BLaER1 (cell line): Measurements from ENCODE around the gene GFY.
A peak's percentile ranks its signal among the peaks of the same experiment; 100 is the strongest.

Experiments used
- H3K27ac ChIP-seq: shearing (Covaris generic); formaldehyde crosslinking; 2 replicates; pipeline ENCODE4 v1.8.1; 2022
- H3K27me3 ChIP-seq: shearing (Covaris generic); formaldehyde crosslinking; 2 replicates; pipeline ENCODE4 v1.8.1; 2022
- H3K36me3 ChIP-seq: shearing (Covaris generic); formaldehyde crosslinking; 2 replicates; pipeline ENCODE4 v1.8.1; 2022
- H3K4me1 ChIP-seq: shearing (Covaris generic); formaldehyde crosslinking; 2 replicates; pipeline ENCODE4 v1.8.1; 2022
- H3K4me2 ChIP-seq: shearing (Covaris generic); formaldehyde crosslinking; 2 replicates; pipeline ENCODE4 v1.8.1; 2022
- H3K4me3 ChIP-seq: shearing (Covaris generic); formaldehyde crosslinking; 2 replicates; pipeline ENCODE4 v1.8.1; 2022
- H3K9ac ChIP-seq: shearing (Covaris generic); formaldehyde crosslinking; 2 replicates; pipeline ENCODE4 v1.8.1; 2022
- H3K9me3 ChIP-seq: shearing (Covaris generic); formaldehyde crosslinking; 2 replicates; pipeline ENCODE4 v1.8.1; 2022
- H4K20me1 ChIP-seq: shearing (Covaris generic); formaldehyde crosslinking; 2 replicates; pipeline ENCODE4 v1.8.1; 2022
- Cebpa-rat ChIP-seq: shearing (Covaris generic); IDR thresholded peaks from 2 replicates; pipeline ENCODE4 v1.8.1; 2022

The GFY gene

DNA sequence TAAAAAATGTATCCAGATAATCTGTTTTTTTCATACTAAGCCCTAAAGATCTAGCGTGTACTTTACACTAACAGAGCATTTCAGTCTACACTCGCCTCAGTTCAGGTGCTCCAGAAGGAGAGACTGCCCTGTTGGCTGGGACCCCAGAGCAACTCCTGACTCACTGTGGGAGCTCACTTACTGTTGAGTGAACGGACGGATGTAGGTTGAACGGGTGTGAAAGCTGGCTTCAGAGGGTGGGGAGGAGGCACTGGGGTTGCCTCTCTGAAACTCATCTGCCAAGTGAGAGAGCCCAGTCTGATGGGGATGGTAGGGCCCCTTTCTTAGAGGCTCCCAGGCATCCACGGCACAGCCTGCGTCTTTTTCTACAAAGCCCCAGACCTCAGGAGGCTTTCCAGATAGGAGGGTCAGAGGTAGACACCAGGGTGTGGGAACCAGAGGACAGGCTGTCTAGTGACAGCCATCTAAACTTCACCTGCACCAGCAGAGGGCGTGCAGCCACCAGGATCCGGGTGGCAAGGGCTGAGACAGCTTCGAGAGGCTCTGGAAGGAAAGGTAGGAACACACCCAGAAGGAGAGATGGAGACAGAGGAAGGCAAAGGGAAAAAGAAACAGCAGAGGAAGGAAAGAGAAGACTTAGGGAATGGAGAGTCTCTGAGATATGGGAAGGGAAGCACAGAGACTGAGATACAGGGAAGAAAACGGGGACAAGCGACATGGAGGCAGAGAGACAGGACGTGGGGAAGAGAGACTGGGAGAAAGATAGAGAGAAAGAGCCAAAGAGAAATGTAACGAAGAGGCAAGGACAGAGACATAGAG lies 33.4 kb upstream of the GFY start:
- H3K9ac ChIP-seq = no peak overlapping the region
- H3K4me1 ChIP-seq = peaks cover 71% of the 10 kb centered on the region
- peak overlapping the region; percentile 44 for H3K4me2 ChIP-seq
- no peak overlapping the region for H3K27ac ChIP-seq
- H3K27me3 ChIP-seq = peaks cover 5% of the 10 kb centered on the region; the same call in 1 of the 2 replicates
- no peaks in the 10 kb centered on the region for H3K36me3 ChIP-seq
- H3K4me3 ChIP-seq = no peak overlapping the region
- H4K20me1 ChIP-seq = no peaks in the 10 kb centered on the region
- no peaks in the 10 kb centered on the region for H3K9me3 ChIP-seq
- TF ChIP-seq Cebpa-rat = no peak

DNA sequence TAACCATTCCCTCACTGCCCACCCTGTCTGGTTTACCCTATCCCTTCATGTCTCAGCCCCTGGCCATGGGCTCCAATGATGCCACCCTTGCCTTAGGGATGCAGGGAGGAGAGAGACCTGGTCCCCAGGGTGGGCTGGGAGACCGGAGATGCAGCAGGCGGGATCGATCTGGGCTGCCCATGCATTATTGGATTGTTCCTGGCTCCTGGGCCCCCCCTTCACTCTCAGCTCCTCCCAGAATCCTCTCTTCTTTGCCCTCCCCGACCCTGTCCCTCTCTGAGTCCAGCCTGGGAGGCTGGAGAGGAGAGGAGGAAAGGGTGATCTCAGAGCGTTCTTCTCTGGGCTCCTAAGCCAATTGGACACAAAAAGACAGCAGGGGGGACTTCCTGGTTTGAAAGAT lies 31.3 kb upstream of the GFY start:
- no peak overlapping the region for H3K4me3 ChIP-seq

DNA sequence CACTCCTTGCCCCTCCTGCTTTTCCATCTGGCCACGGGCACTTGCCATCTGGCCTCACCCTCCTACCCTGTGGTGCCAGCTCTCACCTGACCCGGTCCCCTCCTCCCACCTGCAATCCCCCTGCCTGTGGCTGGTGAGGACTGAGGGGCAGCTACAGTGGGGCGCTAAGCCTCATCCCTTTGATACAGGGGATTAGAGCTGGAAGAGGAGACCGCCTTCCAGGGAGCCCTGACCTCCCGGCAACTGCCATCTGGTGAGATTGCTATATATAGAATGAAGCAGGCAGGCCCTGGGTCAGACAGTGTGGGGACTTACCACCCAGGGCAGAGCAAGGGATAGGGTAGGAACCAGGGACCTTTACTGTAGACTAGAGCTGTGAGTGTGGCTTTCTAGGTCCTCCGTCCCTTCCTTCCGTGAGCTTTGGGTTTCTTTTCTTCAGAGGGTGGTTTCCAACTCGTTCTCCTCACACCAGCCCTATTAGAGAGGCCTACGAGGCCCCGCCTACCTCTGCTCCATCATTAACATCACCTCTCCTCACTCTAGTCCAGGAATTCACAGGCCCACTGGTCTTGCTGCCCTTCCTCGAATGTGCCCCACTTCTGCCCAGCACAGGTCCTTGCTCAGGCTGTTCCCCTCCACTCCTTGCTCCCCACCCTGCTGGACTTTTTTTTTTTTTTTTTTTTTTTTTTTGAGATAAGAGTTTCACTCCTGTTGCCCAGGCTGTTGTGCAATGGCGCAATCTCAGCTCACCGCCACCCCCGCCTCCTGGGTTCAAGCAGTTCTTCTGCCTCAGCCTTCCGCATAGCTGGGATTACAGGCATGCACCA lies 29.4 kb upstream of the GFY start:
- no peak for TF ChIP-seq Cebpa-rat
- H3K4me2 ChIP-seq = no peak overlapping the region
- no peak overlapping the region for H3K4me3 ChIP-seq
- H4K20me1 ChIP-seq = no peaks in the 10 kb centered on the region
- H3K27me3 ChIP-seq = peaks cover 5% of the 10 kb centered on the region; the same call in 1 of the 2 replicates
- H3K9ac ChIP-seq = no peak overlapping the region
- peaks cover 68% of the 10 kb centered on the region for H3K4me1 ChIP-seq
- no peaks in the 10 kb centered on the region for H3K9me3 ChIP-seq
- H3K36me3 ChIP-seq = no peaks in the 10 kb centered on the region
- no peak overlapping the region for H3K27ac ChIP-seq

More for the DNA sequence above, 31.3 kb upstream of the GFY start:
- Histone ChIP-seq H3K4me1 (peaks cover 72% of the 10 kb centered on the region), H3K27me3 (peaks cover 5% of the 10 kb centered on the region; the same call in 1 of the 2 replicates), H3K9ac (no peak overlapping the region), H3K9me3 (no peaks in the 10 kb centered on the region), H3K36me3 (no peaks in the 10 kb centered on the region), H3K27ac (no peak overlapping the region), H3K4me2 (peak overlapping the region; percentile 32; the same call in 1 of the 2 replicates), H4K20me1 (no peaks in the 10 kb centered on the region)
- TF ChIP-seq Cebpa-rat = no peak

DNA sequence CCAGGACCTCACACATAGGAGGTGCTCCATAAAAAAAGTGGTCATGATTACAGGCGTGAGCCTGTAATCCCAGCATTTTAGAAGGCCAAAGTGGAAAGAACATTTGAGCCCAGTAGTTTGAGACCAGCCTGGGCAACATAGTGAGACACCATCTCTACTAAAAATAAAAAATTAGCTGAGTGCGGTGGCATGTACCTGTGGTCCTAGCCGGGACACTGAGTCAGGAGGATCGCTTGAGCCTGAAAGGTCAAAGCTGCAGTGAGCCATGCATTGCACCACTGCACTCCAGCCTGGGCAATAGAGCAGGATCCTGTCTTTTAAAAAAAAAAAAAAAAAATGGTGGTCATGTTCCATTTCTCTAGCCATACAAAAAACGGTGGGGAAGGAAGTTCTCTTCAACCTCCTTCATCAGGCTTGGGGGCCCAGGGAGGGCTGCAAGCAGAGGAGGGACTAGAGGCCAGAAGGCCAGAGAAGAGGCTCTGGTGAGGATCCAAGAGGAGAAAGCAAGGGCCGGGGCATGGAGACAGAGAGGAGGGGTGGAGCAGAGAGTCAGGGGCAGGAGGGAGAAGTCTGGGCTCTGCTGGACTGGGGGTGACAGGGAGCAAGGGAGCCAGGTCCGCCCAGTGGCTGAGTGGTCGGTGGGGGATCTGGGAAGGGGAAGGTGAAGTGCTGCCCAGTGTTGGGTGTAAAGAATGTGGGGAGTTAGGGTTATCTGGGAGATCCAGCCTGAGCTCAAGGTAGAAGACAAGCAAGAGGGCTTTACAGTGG lies 28.3 kb upstream of the GFY start:
- Histone ChIP-seq H3K27ac (no peak overlapping the region), H3K9me3 (no peaks in the 10 kb centered on the region), H3K4me1 (peaks cover 57% of the 10 kb centered on the region), H3K36me3 (no peaks in the 10 kb centered on the region), H3K27me3 (peaks cover 5% of the 10 kb centered on the region; the same call in 1 of the 2 replicates), H3K9ac (no peak overlapping the region), H4K20me1 (no peaks in the 10 kb centered on the region), H3K4me3 (no peak overlapping the region), H3K4me2 (peak overlapping the region; percentile 58)
- TF ChIP-seq Cebpa-rat = no peak

DNA sequence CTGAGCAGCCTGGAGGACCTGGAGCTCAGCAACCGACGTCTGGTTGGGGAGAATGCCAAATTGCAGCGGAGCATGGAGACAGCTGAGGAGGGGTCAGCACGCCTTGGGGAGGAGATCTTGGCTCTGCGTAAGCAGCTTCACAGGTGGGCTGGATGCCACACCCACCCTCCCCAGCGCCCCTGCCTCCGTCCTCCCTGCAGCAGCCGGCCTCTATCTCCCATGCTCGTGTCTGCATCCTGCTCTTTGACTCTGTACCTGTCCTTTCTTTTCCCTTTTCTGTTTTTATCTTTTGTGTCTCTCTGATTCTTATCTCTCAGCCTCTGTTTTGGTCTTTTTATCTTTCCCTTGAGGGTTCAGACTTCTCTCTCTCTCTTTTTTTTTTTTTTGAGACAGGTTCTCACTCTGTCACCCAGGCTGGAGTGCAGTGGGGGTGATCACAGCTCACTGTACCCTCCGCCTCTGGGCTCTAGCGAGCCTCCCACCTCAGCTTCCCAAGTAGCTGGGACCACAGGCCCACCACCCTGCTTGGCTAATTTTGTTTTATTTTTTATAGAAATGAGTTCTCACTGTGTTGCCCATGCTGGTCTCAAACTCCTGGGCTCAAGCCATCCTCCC lies 27.1 kb upstream of the GFY start:
- no peaks in the 10 kb centered on the region for H3K36me3 ChIP-seq
- H3K4me3 ChIP-seq = no peak overlapping the region
- no peaks in the 10 kb centered on the region for H3K9me3 ChIP-seq
- H3K9ac ChIP-seq = peak overlapping the region; percentile 15; the same call in 1 of the 2 replicates
- H3K27ac ChIP-seq = 0 out of 2 replicates have a peak overlapping the region, but pooled peaks have one; percentile 38
- H3K27me3 ChIP-seq = no peaks in the 10 kb centered on the region
- no peak for TF ChIP-seq Cebpa-rat
- H3K4me1 ChIP-seq = peaks cover 59% of the 10 kb centered on the region
- no peaks in the 10 kb centered on the region for H4K20me1 ChIP-seq
- H3K4me2 ChIP-seq = peak overlapping the region; percentile 58

GRCh38 chr19:49398931-49399330 lies 26.3 kb upstream of the GFY start:
- H3K4me2 ChIP-seq = peak overlapping the region; percentile 58
- no peaks in the 10 kb centered on the region for H3K36me3 ChIP-seq

GRCh38 chr19:49400029-49400428 lies 25.2 kb upstream of the GFY start:
- H3K36me3 ChIP-seq = no peaks in the 10 kb centered on the region
- no peak overlapping the region for H3K27ac ChIP-seq
- no peak overlapping the region for H3K4me3 ChIP-seq
- no peak overlapping the region for H3K4me2 ChIP-seq
- no peaks in the 10 kb centered on the region for H4K20me1 ChIP-seq
- no peaks in the 10 kb centered on the region for H3K27me3 ChIP-seq
- H3K9me3 ChIP-seq = no peaks in the 10 kb centered on the region
- peaks cover 69% of the 10 kb centered on the region for H3K4me1 ChIP-seq
- no peak overlapping the region for H3K9ac ChIP-seq
- TF ChIP-seq Cebpa-rat = no peak

More at GRCh38 chr19:49398931-49399330, 26.3 kb upstream of the GFY start:
- Histone ChIP-seq H3K27ac (peak overlapping the region; percentile 38), H4K20me1 (no peaks in the 10 kb centered on the region), H3K9ac (0 out of 2 replicates have a peak overlapping the region, but pooled peaks have one; percentile 15), H3K4me3 (no peak overlapping the region), H3K27me3 (no peaks in the 10 kb centered on the region), H3K4me1 (peaks cover 59% of the 10 kb centered on the region), H3K9me3 (no peaks in the 10 kb centered on the region)
- TF ChIP-seq Cebpa-rat = no peak

DNA sequence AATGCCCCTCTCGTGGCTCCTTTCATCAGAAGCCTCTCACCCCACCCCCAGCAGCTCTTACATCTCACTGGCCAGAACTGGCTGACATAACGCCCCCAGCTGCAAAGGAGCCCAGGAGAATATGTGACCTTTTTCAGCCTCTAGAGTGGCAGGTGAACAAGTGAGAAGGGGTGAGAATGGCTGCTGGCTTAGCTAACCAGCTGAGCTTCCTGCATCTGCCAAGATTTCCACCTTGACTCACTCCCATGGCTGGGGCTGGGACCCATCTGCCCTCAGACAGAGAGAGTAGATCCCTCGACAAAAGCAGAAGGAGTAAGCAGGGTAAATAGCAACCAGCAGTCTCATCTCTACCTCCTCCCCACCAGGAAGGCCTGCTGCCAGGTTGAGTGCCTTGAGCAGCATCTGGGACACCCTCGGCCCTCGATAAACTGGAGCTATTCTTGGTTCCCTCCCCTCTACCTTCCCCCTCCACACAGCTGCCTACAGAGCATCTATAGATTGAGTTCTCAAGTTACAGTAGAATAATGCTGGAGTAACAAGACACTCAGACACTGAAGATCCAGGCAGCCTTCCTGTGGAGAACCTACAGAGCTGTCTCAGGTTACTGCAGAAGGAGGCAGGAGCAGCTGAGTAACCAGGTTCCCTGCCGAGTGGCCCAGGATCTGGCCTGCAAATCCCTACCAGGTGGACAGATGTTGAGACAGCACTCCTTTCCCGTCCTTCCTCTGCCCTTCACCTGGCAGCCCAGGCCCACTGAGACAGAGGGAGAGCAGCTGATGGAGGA lies 21.6 kb upstream of the GFY start:
- Histone ChIP-seq H3K4me1 (peaks cover 79% of the 10 kb centered on the region), H3K9ac (peak overlapping the region; percentile 4; the same call in 1 of the 2 replicates), H4K20me1 (no peaks in the 10 kb centered on the region), H3K4me2 (peak overlapping the region; percentile 50), H3K27me3 (no peaks in the 10 kb centered on the region), H3K4me3 (no peak overlapping the region), H3K36me3 (no peaks in the 10 kb centered on the region), H3K9me3 (no peaks in the 10 kb centered on the region), H3K27ac (peak overlapping the region; percentile 65)
- TF ChIP-seq Cebpa-rat = no peak
